Aorta (tissue), 5 donors: Measurements from ENCODE around the gene TP53TG5. TPM values are rescaled to one million over a fixed set of nuclear protein-coding genes. Genes with fewer than 3 reads are reported as not detected.

Experiments used
- ATAC-seq: fragments of 200-7000 bp; cut with Tn5 transposase; one replicate; pipeline ENCODE4 v1.9.1; 2022; ENCODE audit warnings: moderate library complexity; ENCODE audit not compliant: low FRiP score
- DNase-seq, 2 donors: peaks; one replicate each; pipeline ENCODE4 v3.0.0-alpha.2; 2020
- H3K27ac ChIP-seq, 2 donors: one replicate each; pipeline ENCODE4 v1.5.1; 2013; ENCODE audit warnings: low read length in 2 of 2, mild to moderate bottlenecking in 2 of 2, moderate library complexity in 2 of 2, control low read depth in 1 of 2, inconsistent platforms in 1 of 2, low read depth in 1 of 2
- H3K27me3 ChIP-seq, 2 donors: one replicate each; pipeline ENCODE4 v1.6.1; 2013; ENCODE audit warnings: control low read depth in 1 of 2, low read length in 1 of 2, mild to moderate bottlenecking in 1 of 2, moderate library complexity in 1 of 2; ENCODE audit not compliant: insufficient read depth in 2 of 2, control insufficient read depth in 1 of 2
- H3K36me3 ChIP-seq, 2 donors: one replicate each; pipeline ENCODE4 v1.6.1; 2013; ENCODE audit warnings: control low read depth in 1 of 2, low read length in 1 of 2, mild to moderate bottlenecking in 1 of 2; ENCODE audit not compliant: insufficient read depth in 2 of 2, control insufficient read depth in 1 of 2
- H3K4me1 ChIP-seq, 2 donors: one replicate each; pipeline ENCODE4 v1.6.1; 2013; ENCODE audit warnings: low read length in 2 of 2, control low read depth in 1 of 2, mild to moderate bottlenecking in 1 of 2, moderate library complexity in 1 of 2; ENCODE audit not compliant: insufficient read depth in 2 of 2, control insufficient read depth in 1 of 2
- H3K4me3 ChIP-seq, 2 donors: one replicate each; pipeline ENCODE4 v1.5.1; 2013; ENCODE audit warnings: low read length in 2 of 2, control low read depth in 1 of 2, mild to moderate bottlenecking in 1 of 2
- H3K9me3 ChIP-seq: one replicate; pipeline ENCODE4 v1.6.1; 2013; ENCODE audit warnings: mild to moderate bottlenecking, low read length; ENCODE audit not compliant: control insufficient read depth
- WGBS, 2 donors: extraction: QIAGEN DNeasy Blood & Tissue Kit; methylation state at CpG; one replicate each; pipeline ENCODE4 v1.1.7; 2013; 5-methylcytosine and 5-hydroxymethylcytosine counted together
- intact Hi-C, 2 donors: fragments of 100-400 bp; cut with DNase I; formaldehyde crosslinking; loops; one replicate each; pipeline versions ENCODE4 v1.14.2 to v1.15.0; 2022
- polyA plus RNA-seq, 2 donors: library from polyadenylated mRNA; stranded (reverse); fragments of 200-250 nt; gene quantifications; one replicate each; pipeline ENCODE4 v1.2.3, GENCODE V29; 2013
- total RNA-seq, 2 donors: library from RNA; stranded (reverse); fragmentation: NEBNext Ultra II Directional; extraction: Animal tissue kit (Norgen Biotek cat#: 25700); gene quantifications; one replicate each; pipeline ENCODE4 v1.2.1, GENCODE V29; 2021
- donor health status: healthy with polysubstance abuse.
- donor health status: Bipolar disorder and iron deficiency.
- donor health status: DM: no; HTN: no; CAD: no.
- donor health status: DM: no; HTN: no; CAD: no.
- donor health status: DM: yes; HTN: yes; CAD: no.

Gene TP53TG5
- total and polyA plus RNA-seq, 4 donors = 0.66 to 0.91 TPM; not detected in 2

DNA sequence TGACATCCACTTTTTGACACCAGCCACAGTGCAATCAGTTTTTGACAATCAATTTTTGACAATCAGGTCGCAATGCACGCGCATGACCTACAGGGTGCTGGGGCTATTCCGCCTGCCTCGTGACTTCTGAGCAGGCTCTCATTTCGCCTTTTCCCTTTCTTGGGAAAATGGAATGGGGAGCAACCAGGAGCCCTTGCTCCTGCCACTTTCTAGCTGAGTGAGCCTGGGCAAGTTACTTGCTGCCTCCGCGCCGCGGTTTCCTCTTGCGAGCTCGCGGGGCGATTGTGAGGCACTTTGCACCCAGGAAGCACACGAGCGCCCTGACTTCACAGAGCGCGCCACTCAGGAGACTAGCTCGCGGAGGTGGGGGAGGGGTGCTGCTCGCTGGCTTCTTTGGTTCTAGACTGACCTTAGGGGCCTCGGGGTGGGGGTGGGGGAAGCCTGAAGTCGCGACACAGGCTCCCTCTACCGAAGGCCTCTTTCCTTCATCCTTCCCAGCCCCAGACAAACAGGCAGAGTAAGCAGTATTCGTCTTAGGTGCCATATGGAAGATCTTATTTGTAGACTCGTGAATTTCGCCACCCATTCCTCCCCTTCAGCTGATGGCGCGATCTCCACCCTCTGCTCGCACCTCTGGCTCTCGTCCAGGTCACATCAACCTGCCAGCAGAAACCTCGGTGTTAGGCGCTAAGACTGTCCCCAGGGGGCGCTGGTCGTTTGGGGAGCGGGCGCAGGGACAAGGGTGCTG is 4.6 kb downstream of the TP53TG5 start:
- intact Hi-C loops = loop anchor here (1.0 to 5.0 kb wide), 6 partner anchors 33 to 64 kb away; partner anchors contain the start of gene PIGT (in 1 of the 2)
- H3K36me3 ChIP-seq = no peaks in the 10 kb centered on the region
- peak overlapping the region; percentile 37 to 46 for H3K4me3 ChIP-seq
- 2 to 4% methylated on average over 38 of the region's 38 CpGs for WGBS, 2 donors
- ATAC-seq = peak; percentile 92
- H3K9me3 ChIP-seq = no peaks in the 10 kb centered on the region
- H3K4me1 ChIP-seq = no peaks in the 10 kb centered on the region
- H3K27ac ChIP-seq = peak overlapping the region; percentile 44 to 92
- peak; percentile 95 to 98 for DNase-seq
- H3K27me3 ChIP-seq = no peaks in the 10 kb centered on the region

DNA sequence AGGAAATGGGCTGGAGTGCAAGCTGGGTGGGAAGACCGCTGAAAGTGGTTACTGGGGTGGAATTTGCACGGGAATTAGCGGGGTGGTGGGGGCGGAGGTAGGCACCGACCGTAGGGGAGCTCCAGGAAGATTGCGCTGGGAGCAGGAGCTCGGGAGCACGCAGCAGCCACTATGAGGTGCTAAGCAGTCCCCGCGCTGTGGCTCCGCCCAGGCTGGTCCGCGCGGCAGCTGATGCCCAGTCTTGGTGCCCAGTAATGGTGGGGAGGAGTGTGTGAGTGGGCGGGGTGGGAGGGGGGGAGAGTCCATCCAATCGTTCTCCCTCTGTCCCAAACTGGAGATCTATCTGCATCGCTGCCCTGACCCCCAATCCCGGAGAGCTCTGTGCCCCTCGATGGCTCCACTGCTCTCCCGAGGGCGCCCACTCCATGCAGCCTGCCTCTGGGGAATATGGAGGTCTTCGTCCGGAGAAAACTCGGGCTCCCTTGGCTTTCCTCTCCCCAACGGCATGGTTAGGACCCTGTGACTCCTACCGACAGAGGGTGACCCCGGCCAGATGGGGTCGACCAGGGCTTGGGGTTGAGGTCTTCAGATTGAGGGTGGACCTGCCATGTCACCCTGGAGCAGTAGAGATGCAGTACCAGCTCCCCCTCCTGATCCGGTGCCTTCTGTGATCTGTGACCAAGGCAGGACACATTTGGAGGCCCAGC is 5.3 kb downstream of the TP53TG5 start:
- intact Hi-C loops = loop anchor here (1.0 to 5.0 kb wide), 5 partner anchors 34 to 65 kb away; partner anchors contain the start of gene PIGT (in 1 of the 2)
- H3K9me3 ChIP-seq = no peaks in the 10 kb centered on the region
- H3K4me1 ChIP-seq = no peaks in the 10 kb centered on the region
- no peaks in the 10 kb centered on the region for H3K27me3 ChIP-seq
- WGBS, 2 donors = 10% methylated on average over 26 to 30 of the region's 30 CpGs
- DNase-seq = peak; percentile 84 to 90
- ATAC-seq = peak; percentile 88
- H3K27ac ChIP-seq = peak overlapping the region; percentile 44 to 92
- H3K36me3 ChIP-seq = peaks cover 0 to under 1% of the 10 kb centered on the region in 2 donors
- H3K4me3 ChIP-seq = peak overlapping the region; percentile 37 to 46

DNA sequence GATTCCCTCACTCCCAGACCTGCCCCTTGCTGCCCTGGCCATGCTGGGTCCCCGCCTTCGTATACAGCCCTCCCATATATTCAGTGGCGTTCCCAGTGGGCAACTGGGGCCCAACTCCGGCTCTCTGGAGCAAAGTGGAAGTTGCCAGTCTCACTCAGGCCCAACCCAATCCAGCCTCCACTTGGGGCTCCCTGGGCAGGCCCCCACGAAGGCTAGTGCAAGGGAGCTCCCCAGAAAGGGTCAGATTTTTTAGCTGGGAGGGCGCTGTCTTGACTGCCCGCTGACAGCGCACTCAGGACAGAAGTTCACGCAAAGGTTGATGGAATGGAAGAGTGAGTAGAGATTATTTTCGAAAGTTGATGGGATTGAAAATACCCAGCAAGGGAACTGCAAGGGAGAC is 5.9 kb downstream of the TP53TG5 start:
- no peak for ATAC-seq
- 68 to 72% methylated on average over 10 of the region's 10 CpGs for WGBS, 2 donors
- intact Hi-C loops = loop anchor here (5.0 kb wide), 4 partner anchors 45 to 65 kb away; partner anchors contain the start of gene PIGT (in 1 of the 2)
- no peak overlapping the region for H3K4me3 ChIP-seq
- H3K9me3 ChIP-seq = no peaks in the 10 kb centered on the region
- H3K27me3 ChIP-seq = no peaks in the 10 kb centered on the region
- H3K27ac ChIP-seq = peak overlapping the region in 1 of 2 donors; percentile 84
- no peak for DNase-seq
- H3K4me1 ChIP-seq = no peaks in the 10 kb centered on the region
- H3K36me3 ChIP-seq = peaks cover 0 to 6% of the 10 kb centered on the region in 2 donors

DNA sequence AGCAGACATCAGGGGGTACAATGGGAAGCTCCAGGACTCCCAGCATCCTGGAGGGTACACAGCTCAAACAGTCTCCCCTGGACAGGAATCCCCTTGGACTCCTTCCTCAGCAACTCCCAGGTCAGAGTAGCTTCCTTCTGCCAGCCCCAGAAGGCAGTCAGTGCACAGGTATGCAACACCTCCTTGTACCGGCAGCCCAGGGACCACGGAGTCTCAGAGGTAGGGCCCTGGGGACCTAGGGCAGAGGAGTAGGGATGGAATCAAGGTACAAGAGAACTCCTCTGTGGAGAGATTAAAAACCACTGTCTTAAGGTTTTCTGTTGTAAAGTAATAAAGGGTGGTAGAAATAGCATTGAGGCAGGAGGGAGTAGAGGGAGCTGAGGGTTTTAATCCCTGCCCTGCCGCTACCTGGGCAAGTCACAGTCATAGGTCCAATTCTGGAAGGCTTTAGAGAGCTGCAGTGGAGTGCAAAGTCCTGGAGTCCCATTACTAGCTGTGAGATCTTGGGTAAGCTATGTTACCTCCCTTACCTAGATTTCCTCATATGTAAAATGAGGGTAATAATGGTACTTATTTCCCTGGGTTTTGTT is 7.5 kb downstream of the TP53TG5 start:
- WGBS, 2 donors = 71 to 75% methylated on average over 3 of the region's 3 CpGs
- intact Hi-C loops = loop anchor here (5.0 kb wide), 4 partner anchors 47 to 67 kb away; partner anchors contain the start of gene PIGT (in 1 of the 2)
- Histone ChIP-seq H3K27ac (no peak overlapping the region), H3K4me1 (no peaks in the 10 kb centered on the region), H3K27me3 (no peaks in the 10 kb centered on the region), H3K36me3 (peaks cover 3 to 11% of the 10 kb centered on the region in 2 donors), H3K4me3 (no peak overlapping the region), H3K9me3 (no peaks in the 10 kb centered on the region)
- no peak for DNase-seq
- ATAC-seq = no peak

DNA sequence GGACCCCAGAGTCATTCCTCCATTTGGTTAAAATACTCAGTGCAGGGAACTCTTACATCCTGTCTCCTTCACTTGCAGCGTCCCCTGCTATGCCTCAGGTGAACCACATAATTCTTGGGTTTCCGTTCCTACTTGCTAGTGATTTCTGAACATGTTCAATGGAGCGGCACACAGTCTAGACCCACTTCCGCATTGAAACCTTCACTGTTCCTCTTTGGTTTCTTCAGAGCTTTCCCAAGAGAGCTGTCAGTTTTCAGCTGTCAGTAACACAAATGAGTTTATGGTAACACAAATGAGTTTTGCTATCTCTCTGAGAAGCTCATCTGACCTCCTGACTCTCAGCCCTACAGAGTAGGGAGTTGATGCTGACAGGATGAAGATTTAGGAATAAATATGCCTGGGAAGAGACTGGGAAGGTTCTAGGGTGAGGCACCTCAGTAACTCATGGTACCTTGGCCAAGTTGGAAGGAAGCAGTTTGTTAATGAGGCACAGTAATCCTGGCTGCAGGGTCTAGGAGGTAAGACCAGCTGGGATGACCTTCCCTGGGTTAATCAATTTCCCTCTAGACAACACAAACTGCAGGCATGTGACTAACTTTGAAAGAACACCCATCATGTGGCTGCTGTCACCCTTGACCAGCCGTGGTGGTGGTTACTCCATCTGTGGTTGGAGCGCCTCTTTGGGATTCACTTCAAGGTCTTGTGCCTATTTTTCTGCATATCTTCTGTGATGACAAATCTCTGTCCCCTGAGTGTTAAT is 9.7 kb downstream of the TP53TG5 start:
- no peak for DNase-seq
- intact Hi-C loops = no loop called here
- Histone ChIP-seq H3K36me3 (peaks cover 3 to 11% of the 10 kb centered on the region in 2 donors), H3K27me3 (no peaks in the 10 kb centered on the region), H3K9me3 (no peaks in the 10 kb centered on the region), H3K4me1 (no peaks in the 10 kb centered on the region), H3K4me3 (no peak overlapping the region), H3K27ac (no peak overlapping the region)
- WGBS, 2 donors = 81 to 85% methylated on average over 6 of the region's 6 CpGs
- no peak for ATAC-seq

DNA sequence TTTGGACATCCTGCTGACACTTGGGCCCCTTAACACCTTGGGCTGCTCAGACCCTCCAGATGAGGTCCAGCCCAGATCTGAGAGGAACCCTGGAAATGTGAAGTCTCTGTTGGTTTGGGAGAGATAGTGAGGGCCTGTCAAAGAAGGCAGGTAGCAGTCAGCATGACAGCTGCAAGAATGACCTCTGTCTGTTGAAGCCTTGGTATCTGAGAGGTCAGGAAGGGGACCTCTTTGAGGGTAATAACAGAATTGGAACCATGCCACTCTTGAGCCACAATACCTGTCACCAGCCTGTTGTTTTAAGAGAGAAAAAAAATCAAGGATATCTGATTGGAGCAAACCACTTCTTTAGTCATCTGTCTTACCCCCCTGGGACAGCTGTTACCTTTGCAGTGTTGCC is 11.0 kb downstream of the TP53TG5 start:
- H3K27me3 ChIP-seq = no peaks in the 10 kb centered on the region
- no peaks in the 10 kb centered on the region for H3K4me1 ChIP-seq
- H3K27ac ChIP-seq = no peak overlapping the region
- DNase-seq = no peak
- intact Hi-C loops = no loop called here
- ATAC-seq = no peak
- no peaks in the 10 kb centered on the region for H3K9me3 ChIP-seq
- no peak overlapping the region for H3K4me3 ChIP-seq
- H3K36me3 ChIP-seq = peaks cover 3 to 11% of the 10 kb centered on the region in 2 donors

DNA sequence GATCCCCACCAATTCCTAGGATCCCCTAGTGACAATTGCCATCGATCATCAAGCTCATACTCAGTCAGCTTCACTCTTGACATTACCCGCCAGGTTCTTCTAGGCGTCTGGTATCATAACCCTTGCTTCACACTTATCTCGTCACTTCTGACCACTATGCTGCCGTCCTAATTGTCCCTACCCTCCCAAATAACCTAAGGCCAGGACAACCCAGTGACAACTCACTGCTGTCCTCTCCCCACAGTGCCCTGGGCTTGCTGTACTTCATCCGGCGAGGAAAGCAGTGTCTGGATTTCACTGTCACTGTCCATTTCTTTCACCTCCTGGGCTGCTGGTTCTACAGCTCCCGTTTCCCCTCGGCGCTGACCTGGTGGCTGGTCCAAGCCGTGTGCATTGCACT is 11.5 kb downstream of the TP53TG5 start:
- no peak for ATAC-seq

DNA sequence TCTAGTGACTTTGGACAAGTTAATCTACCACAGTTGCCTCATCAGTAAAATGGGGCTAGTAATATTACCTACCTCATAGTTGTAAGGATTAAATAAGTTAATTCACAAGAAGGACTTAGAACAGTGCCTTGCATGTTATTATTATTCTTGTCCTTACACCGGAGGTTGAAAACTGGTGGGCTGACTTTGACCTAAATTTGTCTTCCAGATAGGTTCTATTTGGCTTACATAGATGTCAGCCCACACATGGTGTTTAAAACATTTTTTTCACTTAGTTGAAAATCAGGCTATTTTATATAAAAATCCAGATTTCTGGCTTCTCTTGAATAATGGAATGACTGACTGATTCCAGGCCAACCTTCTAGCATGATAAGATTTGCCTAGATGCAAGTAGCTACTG is 11.9 kb downstream of the TP53TG5 start:
- ATAC-seq (no peak), DNase-seq (no peak)
- Histone ChIP-seq H3K36me3 (peaks cover 3 to 11% of the 10 kb centered on the region in 2 donors), H3K4me1 (no peaks in the 10 kb centered on the region), H3K27ac (no peak overlapping the region), H3K4me3 (no peak overlapping the region), H3K27me3 (no peaks in the 10 kb centered on the region), H3K9me3 (no peaks in the 10 kb centered on the region)
- intact Hi-C loops = no loop called here
- WGBS, 2 donors = 46 to 63% methylated on average over 1 of the region's 1 CpG

More for the DNA sequence above, 11.5 kb downstream of the TP53TG5 start:
- 83 to 91% methylated on average over 11 of the region's 11 CpGs for WGBS, 2 donors
- H3K4me3 ChIP-seq = no peak overlapping the region
- intact Hi-C loops = no loop called here
- H3K27me3 ChIP-seq = no peaks in the 10 kb centered on the region
- H3K9me3 ChIP-seq = no peaks in the 10 kb centered on the region
- no peak overlapping the region for H3K27ac ChIP-seq
- DNase-seq = no peak
- peaks cover 3 to 11% of the 10 kb centered on the region in 2 donors for H3K36me3 ChIP-seq
- no peaks in the 10 kb centered on the region for H3K4me1 ChIP-seq
